Fibroblast of the conjunctiva (primary cell): ENCODE results near the gene WNT5A.

ENCODE experiments used
- DNase-seq: peaks from one replicate; pipeline ENCODE4 v3.0.0-alpha.2; 2010; ENCODE audit warnings: low read depth

The WNT5A gene

GRCh38 chr3:55446850-55447249, 40.3 kb downstream of the WNT5A start:
- DNase-seq = no peak

- DNase-seq = no peak
Measured at GRCh38 chr3:55445551-55445950, 41.6 kb downstream of the WNT5A start.

GRCh38 chr3:55443346-55443745, 43.8 kb downstream of the WNT5A start:
- no peak for DNase-seq

GRCh38 chr3:55442861-55443260, 44.2 kb downstream of the WNT5A start:
- DNase-seq = no peak

- no peak for DNase-seq
Measured at GRCh38 chr3:55441499-55441898, 45.6 kb downstream of the WNT5A start.

- DNase-seq = no peak
Measured at GRCh38 chr3:55440104-55440708, 46.9 kb downstream of the WNT5A start.

GRCh38 chr3:55439657-55440056, 47.4 kb downstream of the WNT5A start:
- no peak for DNase-seq

GRCh38 chr3:55436644-55437043, 50.5 kb downstream of the WNT5A start:
- no peak for DNase-seq

GRCh38 chr3:55435491-55435890, 51.6 kb downstream of the WNT5A start:
- no peak for DNase-seq

- DNase-seq = peak; percentile 12
Measured at GRCh38 chr3:55434789-55435188, 52.3 kb downstream of the WNT5A start.

- no peak for DNase-seq
Measured at GRCh38 chr3:55431041-55431440, 56.1 kb downstream of the WNT5A start.

GRCh38 chr3:55427739-55428138, 59.4 kb downstream of the WNT5A start:
- DNase-seq = no peak

- no peak for DNase-seq
Measured at GRCh38 chr3:55426486-55426885, 60.6 kb downstream of the WNT5A start.

GRCh38 chr3:55423782-55424181, 63.3 kb downstream of the WNT5A start:
- no peak for DNase-seq

- DNase-seq = no peak
Measured at GRCh38 chr3:55417211-55417610, 69.9 kb downstream of the WNT5A start.

GRCh38 chr3:55416331-55416821, 70.7 kb downstream of the WNT5A start:
- peak; percentile 86 for DNase-seq
